IMR-90 (cell line): ENCODE measurements around the gene NXN. TPM values are rescaled to one million over a fixed set of nuclear protein-coding genes. Genes with fewer than 3 reads are reported as not detected.

Experiments
- FOS ChIP-seq: fragments of 150-350 bp; IDR thresholded peaks from 2 replicates; pipeline ENCODE4 v1.6.1; 2016; ENCODE audit warnings: low read depth, low read length
- RAD21 ChIP-seq: IDR thresholded peaks from 2 replicates; pipeline ENCODE4 v1.6.1; 2012; ENCODE audit warnings: low read length, improper control_type of control experiment
- RCOR1 ChIP-seq: IDR thresholded peaks from 2 replicates; pipeline ENCODE4 v1.6.1; 2012; ENCODE audit warnings: mild to moderate bottlenecking, low read length, improper control_type of control experiment; ENCODE audit not compliant: insufficient replicate concordance
- SMC3 ChIP-seq: fragments of 150-350 bp; IDR thresholded peaks from 2 replicates; pipeline ENCODE4 v1.6.1; 2016; ENCODE audit warnings: low read depth, mild to moderate bottlenecking, antibody characterized with exemption, low read length, moderate library complexity
- polyA plus RNA-seq, 3 experiments: library from polyadenylated mRNA; depleted of rRNA; stranded (reverse); fragments of >200 nt; gene quantifications; 2 replicates each; pipeline ENCODE4 v1.2.3, GENCODE V29; 2012; ENCODE audit warnings: low replicate concordance in 1 of 3
- total RNA-seq: library from RNA; depleted of rRNA; stranded (reverse); fragments of >200 nt; gene quantifications from 2 replicates; pipeline ENCODE4 v1.2.3, GENCODE V29; 2012

The NXN gene
- total and polyA plus RNA-seq, 2 of the 4 experiments (the other 2 are of a cell fraction), result 52.5 to 116 TPM

- TF ChIP-seq SMC3, result no peak
- no peak; the same call in 1 of the 2 replicates for TF ChIP-seq RAD21
- TF ChIP-seq RCOR1, result no peak
- no peak for TF ChIP-seq FOS
Measured at GRCh38 chr17:978103-979093, 1.2 kb downstream of the NXN start (continued).
